Activated naive CD8-positive, alpha-beta T cell treated with anti-CD3 and anti-CD28 coated beads, Interleukin-2, amount 50 U/mL, for 24 hours (primary cell): ENCODE results near the gene TMEM19.
"Not testable (repeated sequence)": the region's sequence is repeated elsewhere in the genome, so short reads cannot be mapped to it uniquely, and the experiment has no call there.

Experiments used
- ATAC-seq: fragments of 150-1000 bp; cut with Tn5 transposase; one replicate; pipeline ENCODE4 v1.10.0; 2021
- DNase-seq: peaks from one replicate; pipeline ENCODE4 v3.0.0; 2021
- H3K27ac Mint-ChIP-seq: one replicate; pipeline ENCODE4 v1.8.0; 2021; ENCODE audit warnings: mild to moderate bottlenecking, mixed read lengths
- H3K27me3 Mint-ChIP-seq: one replicate; pipeline ENCODE4 v1.8.0; 2021; ENCODE audit warnings: mixed read lengths
- H3K36me3 Mint-ChIP-seq: one replicate; pipeline ENCODE4 v1.8.0; 2021; ENCODE audit warnings: low read depth, mixed read lengths
- H3K4me1 Mint-ChIP-seq: one replicate; pipeline ENCODE4 v1.8.0; 2021; ENCODE audit warnings: mixed read lengths
- H3K4me3 Mint-ChIP-seq: one replicate; pipeline ENCODE4 v1.8.0; 2021; ENCODE audit warnings: mild to moderate bottlenecking, moderate library complexity, mixed read lengths
- H3K9me3 Mint-ChIP-seq: one replicate; pipeline ENCODE4 v1.8.0; 2021; ENCODE audit warnings: mixed read lengths

TMEM19 gene

GRCh38 chr12:71686658-71687025 lies 760 bp downstream of the TMEM19 start:
- DNase-seq, result no peak
- no peak for ATAC-seq
- no peaks in the 10 kb centered on the region for H3K9me3 Mint-ChIP-seq
- peak overlapping the region; percentile 96 for H3K27ac Mint-ChIP-seq
- peaks cover 32% of the 10 kb centered on the region for H3K4me1 Mint-ChIP-seq
- peaks cover 3% of the 10 kb centered on the region for H3K36me3 Mint-ChIP-seq
- peak overlapping the region; percentile 95 for H3K4me3 Mint-ChIP-seq
- H3K27me3 Mint-ChIP-seq, result no peaks in the 10 kb centered on the region

- H3K27me3 Mint-ChIP-seq, H3K27ac Mint-ChIP-seq, DNase-seq, ATAC-seq, H3K9me3 Mint-ChIP-seq, H3K36me3 Mint-ChIP-seq: not testable (repeated sequence)
- H3K4me1 Mint-ChIP-seq, result peaks cover 34% of the 10 kb centered on the region
- peak overlapping the region; percentile 95 for H3K4me3 Mint-ChIP-seq
These were observed 1.3 kb downstream of the TMEM19 start for GRCh38 chr12:71687172-71687571.

GRCh38 chr12:71688961-71689570 lies 3.2 kb downstream of the TMEM19 start:
- no peaks in the 10 kb centered on the region for H3K27me3 Mint-ChIP-seq
- peaks cover 6% of the 10 kb centered on the region for H3K36me3 Mint-ChIP-seq
- peaks cover 39% of the 10 kb centered on the region for H3K4me1 Mint-ChIP-seq
- no peak for DNase-seq
- H3K4me3 Mint-ChIP-seq, result no peak overlapping the region
- no peak for ATAC-seq
- no peaks in the 10 kb centered on the region for H3K9me3 Mint-ChIP-seq
- no peak overlapping the region for H3K27ac Mint-ChIP-seq

- no peak overlapping the region for H3K4me3 Mint-ChIP-seq
- peaks cover 6% of the 10 kb centered on the region for H3K36me3 Mint-ChIP-seq
- H3K4me1 Mint-ChIP-seq, result peaks cover 35% of the 10 kb centered on the region
- no peak for DNase-seq
- no peaks in the 10 kb centered on the region for H3K9me3 Mint-ChIP-seq
- H3K27me3 Mint-ChIP-seq, result no peaks in the 10 kb centered on the region
- H3K27ac Mint-ChIP-seq, result peak overlapping the region; percentile 64
- no peak for ATAC-seq
These were observed 5.7 kb downstream of the TMEM19 start for GRCh38 chr12:71691504-71692129.

GRCh38 chr12:71693126-71693525 lies 7.2 kb downstream of the TMEM19 start:
- Mint-ChIP-seq H3K36me3 (peaks cover 15% of the 10 kb centered on the region), H3K9me3 (no peaks in the 10 kb centered on the region), H3K4me1 (peaks cover 27% of the 10 kb centered on the region), H3K27ac (no peak overlapping the region), H3K4me3 (no peak overlapping the region), H3K27me3 (no peaks in the 10 kb centered on the region)
- ATAC-seq, result no peak
- no peak for DNase-seq

- not testable (repeated sequence) for H3K27me3 Mint-ChIP-seq, ATAC-seq, H3K9me3 Mint-ChIP-seq, DNase-seq, H3K4me3 Mint-ChIP-seq
- peak overlapping the region; percentile 18 for H3K27ac Mint-ChIP-seq
- peaks cover 18% of the 10 kb centered on the region for H3K36me3 Mint-ChIP-seq
- peaks cover 23% of the 10 kb centered on the region for H3K4me1 Mint-ChIP-seq
These were observed 7.8 kb downstream of the TMEM19 start for GRCh38 chr12:71693651-71694050.

GRCh38 chr12:71694099-71694820 lies 8.4 kb downstream of the TMEM19 start:
- Mint-ChIP-seq H3K4me1 (peaks cover 19% of the 10 kb centered on the region), H3K4me3 (no peak overlapping the region), H3K36me3 (peaks cover 22% of the 10 kb centered on the region), H3K9me3 (no peaks in the 10 kb centered on the region), H3K27me3 (no peaks in the 10 kb centered on the region), H3K27ac (peak overlapping the region; percentile 18)
- ATAC-seq (no peak), DNase-seq (no peak)

GRCh38 chr12:71695782-71696181 lies 9.9 kb downstream of the TMEM19 start:
- Mint-ChIP-seq H3K27ac (no peak overlapping the region), H3K9me3 (no peaks in the 10 kb centered on the region), H3K4me1 (peaks cover 17% of the 10 kb centered on the region), H3K27me3 (no peaks in the 10 kb centered on the region), H3K4me3 (no peak overlapping the region), H3K36me3 (peaks cover 28% of the 10 kb centered on the region)
- ATAC-seq (no peak), DNase-seq (no peak)

GRCh38 chr12:71702181-71702580 lies 16.3 kb downstream of the TMEM19 start:
- not testable (repeated sequence) for H3K27me3 Mint-ChIP-seq, DNase-seq, H3K9me3 Mint-ChIP-seq, H3K4me3 Mint-ChIP-seq, H3K27ac Mint-ChIP-seq, H3K4me1 Mint-ChIP-seq, ATAC-seq
- peaks cover 36% of the 10 kb centered on the region for H3K36me3 Mint-ChIP-seq

GRCh38 chr12:71702590-71702989 lies 16.7 kb downstream of the TMEM19 start:
- no peak overlapping the region for H3K27ac Mint-ChIP-seq
- ATAC-seq (no peak), DNase-seq (no peak)
- no peak overlapping the region for H3K4me3 Mint-ChIP-seq
- H3K36me3 Mint-ChIP-seq, result peaks cover 33% of the 10 kb centered on the region
- H3K9me3 Mint-ChIP-seq, result no peaks in the 10 kb centered on the region
- peaks cover 1% of the 10 kb centered on the region for H3K4me1 Mint-ChIP-seq
- no peaks in the 10 kb centered on the region for H3K27me3 Mint-ChIP-seq

GRCh38 chr12:71703206-71703605 lies 17.3 kb downstream of the TMEM19 start:
- Mint-ChIP-seq H3K36me3 (peaks cover 27% of the 10 kb centered on the region), H3K27me3 (no peaks in the 10 kb centered on the region), H3K4me3 (no peak overlapping the region), H3K4me1 (peaks cover 5% of the 10 kb centered on the region), H3K27ac (no peak overlapping the region), H3K9me3 (no peaks in the 10 kb centered on the region)
- no peak for ATAC-seq
- no peak for DNase-seq

- ATAC-seq (no peak), DNase-seq (no peak)
- no peak overlapping the region for H3K27ac Mint-ChIP-seq
- no peak overlapping the region for H3K4me3 Mint-ChIP-seq
- H3K4me1 Mint-ChIP-seq, result peaks cover 5% of the 10 kb centered on the region
- no peaks in the 10 kb centered on the region for H3K27me3 Mint-ChIP-seq
- H3K9me3 Mint-ChIP-seq, result no peaks in the 10 kb centered on the region
- peaks cover 18% of the 10 kb centered on the region for H3K36me3 Mint-ChIP-seq
These were observed 19.0 kb downstream of the TMEM19 start for GRCh38 chr12:71704920-71705319.

GRCh38 chr12:71708658-71709057 lies 22.8 kb downstream of the TMEM19 start:
- peaks cover 7% of the 10 kb centered on the region for H3K4me1 Mint-ChIP-seq
- no peak overlapping the region for H3K4me3 Mint-ChIP-seq
- no peak for DNase-seq
- H3K36me3 Mint-ChIP-seq, result peaks cover 6% of the 10 kb centered on the region
- H3K27ac Mint-ChIP-seq, result no peak overlapping the region
- no peak for ATAC-seq
- peaks cover 25% of the 10 kb centered on the region for H3K9me3 Mint-ChIP-seq
- peaks cover 2% of the 10 kb centered on the region for H3K27me3 Mint-ChIP-seq

- H3K36me3 Mint-ChIP-seq, result peaks cover 4% of the 10 kb centered on the region
- peak; percentile 78 for ATAC-seq
- peaks cover 39% of the 10 kb centered on the region for H3K9me3 Mint-ChIP-seq
These were observed 24.6 kb downstream of the TMEM19 start for GRCh38 chr12:71710276-71711125.

More at GRCh38 chr12:71710276-71711125, 24.6 kb downstream of the TMEM19 start:
- Mint-ChIP-seq H3K27ac (no peak overlapping the region), H3K4me1 (peaks cover 7% of the 10 kb centered on the region), H3K27me3 (peaks cover 2% of the 10 kb centered on the region), H3K4me3 (no peak overlapping the region)
- no peak for DNase-seq
